GM21529 (cell line): ENCODE measurements around the gene GBP3.
"Not testable (repeated sequence)": the region's sequence is repeated elsewhere in the genome, so short reads cannot be mapped to it uniquely, and the experiment has no call there.

Experiments used
- ATAC-seq: cut with Tn5 transposase; IDR thresholded peaks from one replicate; pipeline ENCODE4 v1.9.1; 2021; ENCODE audit not compliant: unreplicated experiment

The GBP3 gene

GRCh38 chr1:89022167-89022959 is at the start of gene GBP3:
GBP3 (minus strand) TSS chr1:89022866; CDS start chr1:89020721, 2,145 bp downstream.
- peak; percentile 79 for ATAC-seq

- ATAC-seq: no peak
These were observed 47.8 kb upstream of the GBP3 start for GRCh38 chr1:89070509-89070908.

- no peak for ATAC-seq
These were observed 47.3 kb upstream of the GBP3 start for GRCh38 chr1:89069951-89070350.

GRCh38 chr1:89068291-89068690 is 45.6 kb upstream of the GBP3 start:
- ATAC-seq: no peak

- ATAC-seq: peak; percentile 72
These were observed 42.6 kb upstream of the GBP3 start, which contains the start of gene GBP1 for GRCh38 chr1:89065079-89065868. GBP1 (minus strand) TSS chr1:89065208; CDS start chr1:89063234, 1,974 bp downstream.

- peak; percentile 59 for ATAC-seq
These were observed 42.0 kb upstream of the GBP3 start for GRCh38 chr1:89064632-89065031.

GRCh38 chr1:89063094-89063493 is 40.4 kb upstream of the GBP3 start:
- ATAC-seq: no peak

- ATAC-seq: no peak
These were observed 37.4 kb upstream of the GBP3 start for GRCh38 chr1:89060091-89060490.

- no peak for ATAC-seq
These were observed 29.3 kb upstream of the GBP3 start for GRCh38 chr1:89051955-89052312.

- no peak for ATAC-seq
These were observed 28.8 kb upstream of the GBP3 start for GRCh38 chr1:89051300-89051954.

GRCh38 chr1:89050649-89051033 is 28.0 kb upstream of the GBP3 start:
- no peak for ATAC-seq

- not testable (repeated sequence) for ATAC-seq
These were observed 27.4 kb upstream of the GBP3 start for GRCh38 chr1:89049901-89050648.

- ATAC-seq: not testable (repeated sequence)
These were observed 26.5 kb upstream of the GBP3 start for GRCh38 chr1:89049187-89049586.

GRCh38 chr1:89047734-89048133 is 25.1 kb upstream of the GBP3 start:
- ATAC-seq: no peak

- ATAC-seq: peak; percentile 74
These were observed 23.9 kb upstream of the GBP3 start for GRCh38 chr1:89046318-89047183.

- ATAC-seq: no peak
These were observed 22.5 kb upstream of the GBP3 start for GRCh38 chr1:89044970-89045721.

- no peak for ATAC-seq
These were observed 21.3 kb upstream of the GBP3 start for GRCh38 chr1:89043940-89044339.

- no peak for ATAC-seq
These were observed 19.8 kb upstream of the GBP3 start for GRCh38 chr1:89042491-89042890.

GRCh38 chr1:89041721-89042120 is 19.1 kb upstream of the GBP3 start:
- ATAC-seq: no peak
